ENCODE data around the gene ZKSCAN7.
"Not testable (repeated sequence)": the region's sequence is repeated elsewhere in the genome, so short reads cannot be mapped to it uniquely, and the experiment has no call there.

Gene ZKSCAN7

GRCh38 chr3:44554626-44555592 lies at the start of gene ZKSCAN7:
Gene ZKSCAN7, plus strand, starts transcription at chr3:44555193. Its CDS starts 1,855 bp downstream, at chr3:44557048.
- no peak for DNase-seq

DNA sequence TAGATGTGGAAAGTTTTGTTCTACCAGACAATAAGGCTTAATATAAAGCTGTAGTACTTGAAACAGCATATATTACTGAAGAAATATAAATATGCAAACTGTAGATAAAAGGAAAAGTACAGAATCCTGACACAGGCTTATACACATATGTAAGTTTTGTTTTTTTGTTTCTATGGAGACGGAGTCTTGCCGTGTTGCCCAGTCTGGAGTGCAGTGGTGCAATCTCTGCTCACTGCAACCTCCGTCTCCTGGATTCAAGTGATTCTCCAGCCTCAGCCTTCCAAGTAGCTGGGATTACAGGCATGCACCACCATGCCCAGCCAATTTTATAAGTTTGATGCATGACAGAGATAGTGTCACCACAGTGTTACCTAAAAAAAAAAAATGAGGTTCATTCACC lies 48.4 kb upstream of the ZKSCAN7 start:
- no peak for DNase-seq

DNA sequence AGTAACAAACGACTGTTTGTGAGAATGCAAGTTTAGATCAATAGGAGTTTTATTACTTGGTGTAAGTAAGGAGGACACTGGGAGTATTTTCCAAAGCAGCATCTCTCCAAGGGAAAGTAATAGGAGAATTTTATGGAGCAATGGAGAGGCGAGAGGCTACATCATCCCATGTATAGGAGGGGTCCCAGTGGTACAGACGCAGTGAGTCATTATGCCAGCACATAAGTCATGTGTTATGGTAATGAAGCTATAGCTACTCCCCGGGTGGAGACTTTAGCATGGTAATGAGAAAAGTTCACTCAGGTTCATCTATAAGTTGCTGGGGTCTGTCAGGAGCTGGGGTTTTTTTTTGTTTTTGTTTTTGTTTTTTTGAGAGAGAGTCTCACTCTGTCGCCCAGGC lies 48.0 kb upstream of the ZKSCAN7 start:
- DNase-seq = no peak

- DNase-seq = no peak
Observed at GRCh38 chr3:44509393-44509921, 45.5 kb upstream of the ZKSCAN7 start.

DNA sequence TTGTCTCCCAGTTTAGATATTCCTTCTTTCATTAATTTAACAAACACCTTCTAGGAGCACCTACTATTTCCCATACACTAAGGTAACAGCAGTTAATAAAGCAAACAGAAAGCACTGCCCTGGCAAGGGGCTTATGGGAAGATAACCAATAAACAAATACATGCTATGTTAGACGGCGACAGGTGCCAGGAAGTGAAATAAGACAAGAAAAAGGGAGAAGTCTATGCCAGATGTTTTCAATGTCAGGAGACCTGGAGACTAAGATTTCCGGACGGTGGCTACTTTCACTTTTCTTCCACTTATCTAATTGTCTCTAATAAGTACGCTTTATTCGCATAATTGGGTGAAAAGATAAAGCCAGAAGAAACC lies 45.0 kb upstream of the ZKSCAN7 start:
- no peak for DNase-seq

GRCh38 chr3:44511238-44511566 lies 43.8 kb upstream of the ZKSCAN7 start:
- no peak for DNase-seq

- no peak for DNase-seq
Observed at GRCh38 chr3:44513513-44513912, 41.5 kb upstream of the ZKSCAN7 start.

DNA sequence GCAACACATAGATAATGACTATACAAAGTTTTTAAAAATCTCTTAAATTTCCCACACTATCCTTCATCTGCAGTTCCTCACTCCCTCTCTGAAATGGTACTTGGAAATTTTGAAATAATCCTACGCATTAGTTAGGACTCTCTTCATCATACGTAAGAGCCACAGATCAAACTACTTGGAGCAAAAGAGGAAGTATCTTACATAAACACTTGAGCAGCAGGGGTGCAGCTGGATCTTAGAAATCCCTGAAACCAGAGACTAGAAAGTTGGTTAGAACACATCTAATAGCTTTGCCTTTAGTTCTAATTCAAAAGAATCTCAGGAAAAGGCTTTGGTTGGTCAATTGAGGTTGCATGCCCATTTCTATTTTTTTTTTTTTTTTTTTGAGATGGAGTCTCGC lies 38.8 kb upstream of the ZKSCAN7 start:
- DNase-seq = no peak

- DNase-seq = no peak
Observed at GRCh38 chr3:44518782-44519156, 36.2 kb upstream of the ZKSCAN7 start.

GRCh38 chr3:44521721-44522120 lies 33.3 kb upstream of the ZKSCAN7 start:
- DNase-seq = no peak

GRCh38 chr3:44522494-44522933 lies 32.5 kb upstream of the ZKSCAN7 start:
- DNase-seq = no peak

GRCh38 chr3:44525060-44525459 lies 29.9 kb upstream of the ZKSCAN7 start:
- DNase-seq = no peak

DNA sequence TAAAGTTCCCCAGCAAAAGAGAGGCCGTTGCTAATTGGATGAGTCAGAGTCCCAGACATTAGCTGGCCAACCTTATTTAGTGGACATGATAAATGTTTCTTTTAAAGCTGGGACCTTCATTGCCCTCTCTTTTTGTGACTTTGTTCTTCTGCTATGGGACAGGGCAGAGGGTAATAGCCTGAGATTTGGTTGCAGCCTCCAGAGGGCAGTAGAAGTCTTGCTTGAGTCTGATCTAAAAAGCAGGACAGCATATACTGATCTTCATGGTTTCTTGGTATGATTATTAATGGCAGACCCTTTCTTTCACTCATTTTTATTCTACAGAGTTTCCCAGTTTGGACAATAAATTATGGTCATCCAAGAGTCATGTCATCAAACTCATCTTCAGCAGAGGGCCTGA lies 25.1 kb upstream of the ZKSCAN7 start:
- DNase-seq = no peak

GRCh38 chr3:44530911-44531310 lies 24.1 kb upstream of the ZKSCAN7 start:
- no peak for DNase-seq

DNA sequence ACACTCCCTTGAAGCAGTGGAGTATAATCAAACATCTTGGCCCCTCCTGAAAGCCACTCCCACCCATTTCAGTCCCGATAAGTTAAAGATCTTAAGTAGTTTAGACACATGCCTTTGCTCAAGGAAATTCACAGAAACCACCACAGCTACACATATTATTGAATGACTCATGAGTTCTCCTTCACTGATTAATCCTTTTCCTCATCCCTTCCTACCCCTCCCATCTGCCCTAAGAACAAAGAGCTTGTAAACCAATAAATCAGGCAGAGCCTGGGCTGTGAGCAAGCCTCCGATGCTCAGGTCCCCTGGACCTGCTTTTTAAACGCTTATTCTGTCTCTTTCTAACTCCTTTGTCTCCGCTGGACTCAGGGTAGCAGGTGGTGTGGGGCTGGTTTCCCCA lies 20.3 kb upstream of the ZKSCAN7 start:
- DNase-seq = not testable (repeated sequence)

DNA sequence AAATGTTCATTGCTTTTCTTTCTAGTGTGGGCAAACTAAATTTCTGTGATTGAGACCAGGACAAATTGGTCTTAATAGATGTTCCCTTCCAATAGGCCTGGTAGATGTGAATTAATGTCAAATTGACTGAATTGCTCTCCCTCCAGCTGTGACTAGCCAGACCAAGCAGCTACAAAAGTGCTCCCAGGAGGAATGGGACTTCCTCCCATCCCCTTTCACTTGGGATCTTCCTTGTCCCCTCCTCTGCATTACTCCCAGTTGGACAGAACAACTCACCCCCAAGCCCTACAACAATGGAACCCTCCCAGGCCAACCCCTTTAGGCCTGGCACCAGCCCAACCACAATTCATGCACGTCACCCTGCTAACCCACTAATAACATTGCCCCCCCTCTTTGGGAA lies 19.6 kb upstream of the ZKSCAN7 start:
- no peak for DNase-seq

DNA sequence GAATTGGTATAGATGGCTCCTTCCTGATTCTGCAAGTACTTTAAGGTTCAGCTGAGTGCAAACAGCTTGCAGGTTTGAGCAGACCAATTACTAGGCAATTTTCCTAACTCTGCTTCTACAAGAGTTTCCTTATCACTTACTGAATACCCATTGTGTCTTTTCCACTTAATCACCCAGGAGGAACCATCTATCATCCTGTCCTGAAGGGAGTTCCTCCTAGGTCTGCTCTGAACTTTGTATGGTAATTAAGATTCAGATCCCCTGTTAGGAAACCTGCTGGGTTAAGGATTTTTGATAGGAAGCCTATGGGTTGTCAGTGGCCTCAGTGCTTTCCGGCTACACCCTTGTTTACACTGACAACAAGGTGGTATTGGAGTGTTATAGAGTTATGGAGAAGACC lies 10.2 kb upstream of the ZKSCAN7 start:
- not testable (repeated sequence) for DNase-seq

DNA sequence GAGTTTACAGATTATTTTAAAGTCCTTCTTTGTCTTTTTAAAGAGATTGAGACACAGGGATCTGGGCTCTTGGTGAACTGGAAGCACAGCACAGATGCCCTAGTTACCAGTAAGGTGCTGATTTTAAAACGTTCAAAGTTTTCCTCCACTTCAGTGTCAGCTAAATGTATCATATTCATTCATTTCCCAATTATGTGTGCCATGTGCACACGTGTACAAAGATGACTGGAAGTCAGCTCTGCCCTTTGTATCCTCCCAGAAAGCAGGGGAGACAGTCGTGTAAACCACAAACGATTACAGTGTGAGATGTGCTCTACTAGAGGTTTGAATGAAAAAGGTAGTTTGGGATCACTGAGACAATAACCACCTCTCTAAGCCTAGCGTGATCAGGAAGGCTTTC lies 730 bp downstream of the ZKSCAN7 start:
- DNase-seq = no peak

DNA sequence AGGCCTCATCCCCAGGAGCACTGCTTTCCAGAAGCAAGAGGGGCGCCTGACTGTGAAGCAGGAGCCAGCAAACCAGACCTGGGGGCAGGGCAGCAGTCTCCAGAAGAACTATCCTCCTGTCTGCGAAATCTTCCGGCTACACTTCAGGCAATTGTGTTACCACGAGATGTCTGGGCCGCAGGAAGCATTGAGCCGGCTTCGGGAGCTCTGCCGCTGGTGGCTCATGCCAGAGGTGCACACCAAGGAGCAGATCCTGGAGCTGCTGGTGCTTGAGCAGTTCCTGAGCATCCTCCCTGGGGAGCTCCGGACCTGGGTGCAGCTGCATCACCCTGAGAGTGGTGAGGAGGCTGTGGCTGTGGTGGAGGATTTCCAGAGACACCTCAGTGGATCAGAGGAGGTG lies 2.1 kb downstream of the ZKSCAN7 start:
- no peak for DNase-seq

- no peak for DNase-seq
Observed at GRCh38 chr3:44561076-44561475, 6.1 kb downstream of the ZKSCAN7 start.

GRCh38 chr3:44562147-44562546 lies 7.2 kb downstream of the ZKSCAN7 start:
- DNase-seq = no peak

DNA sequence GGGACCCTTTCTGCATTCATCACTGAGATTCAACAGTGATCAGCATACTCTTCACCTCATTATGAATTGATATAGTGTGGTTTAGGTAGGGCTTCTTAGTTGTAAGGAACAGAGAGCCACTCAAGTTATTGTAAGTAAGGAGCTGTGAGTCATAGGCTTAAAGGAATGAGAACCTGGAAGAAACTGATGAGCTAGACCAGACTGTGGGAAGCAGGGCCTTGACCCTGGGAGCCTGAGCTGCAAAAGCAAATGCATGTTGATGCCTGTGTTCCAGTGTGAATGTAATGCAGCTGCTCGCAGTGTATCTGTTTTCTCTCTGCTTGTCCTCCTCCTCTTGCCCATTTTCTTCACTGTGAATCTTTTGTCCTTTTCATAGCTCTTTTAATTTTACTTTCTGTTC lies 13.6 kb downstream of the ZKSCAN7 start:
- no peak for DNase-seq

GRCh38 chr3:44571024-44571423 lies 16.0 kb downstream of the ZKSCAN7 start:
- no peak for DNase-seq

DNA sequence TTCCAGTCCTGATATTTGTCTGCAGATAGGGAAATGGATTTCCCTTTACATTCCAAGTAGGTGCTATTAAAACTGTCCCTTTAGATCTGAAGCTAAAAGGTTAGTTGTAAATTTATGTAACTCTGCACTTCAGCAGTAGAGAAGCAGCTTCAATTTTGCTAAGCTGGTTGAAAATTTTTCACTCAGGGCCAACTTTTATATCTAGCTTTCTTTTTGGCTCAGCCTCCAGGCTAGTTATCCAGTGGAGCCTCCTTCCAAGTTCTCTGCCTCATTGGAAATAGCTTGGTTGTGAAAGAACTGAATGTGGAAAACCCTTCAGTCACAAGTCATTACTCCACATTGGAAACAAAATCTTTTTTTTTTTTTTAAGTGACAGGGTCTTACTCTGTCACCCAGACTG lies 21.6 kb downstream of the ZKSCAN7 start:
- no peak for DNase-seq

All from NCI-H1436 treated with DMSO at 0.1 percent for 48 hours (cell line).